ENCODE results near the gene VIPAS39.
"Not testable (repeated sequence)": the region's sequence is repeated elsewhere in the genome, so short reads cannot be mapped to it uniquely, and the experiment has no call there.

Gene VIPAS39

DNA sequence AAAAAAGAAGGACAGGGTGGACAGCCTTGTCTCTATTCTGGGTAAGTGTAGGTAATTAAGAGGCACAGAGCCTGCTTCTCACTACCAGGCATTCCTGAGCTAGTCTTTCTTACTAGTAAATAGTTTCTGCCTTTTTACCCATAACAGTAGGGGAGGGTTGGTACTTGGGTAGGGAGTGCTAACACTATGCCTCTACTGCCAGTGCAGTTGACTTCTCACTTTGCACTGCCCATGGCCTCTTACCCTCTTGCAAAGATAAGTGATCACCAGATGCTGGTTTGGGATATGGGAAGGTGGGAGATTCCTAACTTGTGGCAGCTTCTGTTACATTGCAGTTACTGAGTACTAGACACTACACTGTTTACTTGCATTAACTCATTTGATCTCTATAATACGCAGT is 12.1 kb upstream of the VIPAS39 start:
- no peak for DNase-seq

DNA sequence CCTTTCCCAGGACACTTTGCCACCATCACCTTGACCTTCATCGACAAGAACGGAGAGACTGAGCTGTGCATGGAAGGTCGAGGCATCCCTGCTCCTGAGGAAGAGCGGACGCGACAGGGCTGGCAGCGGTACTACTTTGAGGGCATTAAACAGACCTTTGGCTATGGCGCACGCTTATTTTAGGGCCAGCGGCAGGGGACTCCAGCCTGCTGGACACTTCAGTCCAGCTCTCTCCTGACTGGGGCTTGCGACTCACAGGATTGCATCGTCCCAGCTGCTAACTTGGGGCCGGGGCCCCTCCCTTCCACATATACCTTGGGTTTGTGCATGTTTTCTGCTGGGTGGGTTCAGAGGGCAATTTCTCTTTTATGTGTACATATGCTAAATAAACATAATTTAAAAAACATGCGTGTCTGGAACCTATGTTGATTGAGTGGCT is 11.7 kb upstream of the VIPAS39 start:
- DNase-seq: no peak

DNA sequence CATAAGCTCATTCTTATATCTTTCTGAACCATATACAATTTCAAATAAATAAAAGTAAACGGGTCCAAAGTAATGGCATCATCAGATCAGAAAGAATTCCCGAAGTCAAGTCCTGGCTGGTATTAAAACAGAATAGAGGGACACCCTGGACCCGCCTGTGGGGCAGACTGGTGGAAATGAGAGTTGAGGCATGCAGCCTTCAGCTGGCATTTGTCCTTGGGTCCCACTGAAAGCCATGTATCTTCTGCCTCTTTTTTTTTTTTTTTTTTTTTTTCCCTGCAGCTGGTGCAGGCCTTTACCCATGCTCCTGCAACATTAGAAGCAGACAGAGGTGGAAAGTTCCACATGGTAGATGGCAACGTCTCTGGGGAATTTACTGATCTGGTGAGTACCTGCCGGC is 10.4 kb upstream of the VIPAS39 start:
- no peak for DNase-seq

DNA sequence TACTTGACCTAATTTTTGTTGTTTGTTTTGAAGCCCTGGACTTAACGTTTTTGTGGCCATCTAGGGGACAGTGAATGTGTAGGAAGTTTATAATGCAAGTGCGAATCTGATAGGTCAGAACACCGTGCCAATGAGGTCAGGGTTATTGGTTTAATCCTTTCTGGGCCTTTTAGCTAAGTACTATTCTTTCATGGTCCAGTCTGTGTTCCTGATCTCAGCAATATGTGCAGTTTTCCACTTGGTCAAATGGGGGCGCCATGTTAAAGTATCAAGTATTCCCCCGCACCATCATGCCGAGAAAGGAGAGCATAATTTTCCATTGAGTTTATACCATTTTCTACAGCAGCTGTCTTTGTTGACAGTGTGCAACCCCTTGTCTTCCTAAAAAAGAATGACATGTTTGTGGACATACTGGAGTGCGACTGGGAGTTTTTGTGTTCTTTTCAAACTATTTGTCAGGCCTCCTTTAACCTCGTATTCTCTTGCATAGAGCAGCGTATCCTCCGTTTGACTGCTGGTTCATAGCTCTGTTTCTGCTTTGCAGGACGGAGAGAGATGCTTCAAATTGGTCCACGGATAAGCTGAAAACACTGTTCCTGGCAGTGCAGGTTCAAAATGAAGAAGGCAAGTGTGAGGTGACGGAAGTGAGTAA is 1.8 kb upstream of the VIPAS39 start:
- DNase-seq: peak; percentile 77

DNA sequence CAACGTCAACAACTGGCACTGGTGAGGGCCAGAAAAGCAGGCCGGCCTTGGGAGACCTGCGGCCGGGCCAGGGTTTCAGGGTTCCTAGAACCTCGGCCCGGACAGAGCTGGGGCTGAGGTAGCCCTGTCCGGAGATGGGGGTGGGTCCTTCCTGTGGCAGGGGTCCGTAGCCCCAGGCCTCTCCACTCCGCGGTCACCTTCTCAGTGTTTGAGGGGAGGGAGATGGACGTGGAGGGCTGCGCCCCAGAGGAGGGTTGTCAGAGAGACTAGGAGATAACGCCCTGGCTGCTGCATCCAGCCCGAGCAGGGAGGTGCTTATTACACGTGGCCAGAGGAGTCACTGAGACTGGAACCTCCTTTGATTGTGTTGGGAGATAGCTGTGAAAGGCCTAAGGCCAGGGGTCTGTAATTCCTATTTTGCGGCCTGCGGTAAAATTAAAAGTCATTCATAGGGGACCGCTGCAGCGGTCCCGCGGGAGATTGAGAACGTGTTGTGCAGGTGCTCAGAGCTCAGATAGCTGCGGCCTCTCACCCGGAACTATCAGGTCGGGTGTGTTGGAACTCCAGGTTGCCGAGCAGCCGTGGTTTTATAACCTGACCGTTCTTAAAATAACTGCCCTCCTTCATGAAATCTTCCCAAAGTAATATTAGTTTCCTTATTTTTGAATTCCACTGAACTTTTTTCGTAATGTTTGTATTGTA is 999 bp upstream of the VIPAS39 start:
- peak; percentile 51 for DNase-seq

DNA sequence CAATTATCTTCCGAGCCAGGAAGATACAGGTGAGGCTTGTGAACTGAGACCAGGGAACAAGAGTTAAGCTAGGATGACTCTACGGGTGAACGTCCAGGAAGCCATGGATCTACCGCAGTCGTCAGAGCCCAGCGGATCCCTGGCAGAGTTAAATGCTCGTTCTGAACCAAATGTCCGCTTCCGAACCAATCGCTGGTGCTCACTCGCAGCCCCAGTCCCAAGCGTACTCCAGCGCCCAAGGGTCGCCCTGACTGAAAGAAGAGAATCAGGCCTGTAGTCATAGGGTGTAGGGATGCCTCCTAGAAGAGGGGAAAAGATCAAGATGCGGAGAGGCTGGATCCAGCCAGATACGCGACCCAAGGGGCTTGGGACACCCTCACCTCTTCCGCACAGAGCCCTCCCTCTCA is 283 bp downstream of the VIPAS39 start:
- no peak for DNase-seq

DNA sequence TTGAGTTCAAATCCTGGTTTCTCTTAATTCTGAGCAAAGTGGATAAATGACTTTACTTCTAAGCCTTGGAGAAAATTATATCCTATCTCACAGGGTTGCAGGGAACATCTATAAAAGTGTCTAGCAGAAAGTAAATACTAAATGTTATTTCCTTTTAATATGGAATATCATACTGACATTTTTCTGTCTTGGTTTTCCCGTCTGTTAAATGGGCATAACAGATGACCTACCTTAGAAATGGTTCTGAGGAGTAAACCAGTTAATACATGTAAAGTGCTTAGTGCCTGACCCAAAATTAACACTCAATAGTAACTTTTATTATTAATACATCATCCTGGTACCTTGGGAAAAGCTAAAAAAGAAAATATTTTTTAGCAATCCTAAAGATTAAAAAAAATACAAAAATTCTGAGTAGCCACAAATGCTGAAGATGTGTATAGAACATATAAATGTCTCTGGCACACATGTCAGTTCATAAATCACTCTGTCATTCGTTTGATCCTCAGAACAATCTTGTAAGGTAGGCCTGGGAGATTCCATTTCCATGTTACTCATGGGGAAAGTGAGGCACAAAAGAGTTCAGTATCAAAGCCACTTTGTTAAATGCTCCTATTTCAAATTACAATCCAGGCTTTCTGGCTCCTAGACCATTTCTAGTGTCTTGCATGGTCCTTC is 1.3 kb downstream of the VIPAS39 start:
- DNase-seq: no peak

DNA sequence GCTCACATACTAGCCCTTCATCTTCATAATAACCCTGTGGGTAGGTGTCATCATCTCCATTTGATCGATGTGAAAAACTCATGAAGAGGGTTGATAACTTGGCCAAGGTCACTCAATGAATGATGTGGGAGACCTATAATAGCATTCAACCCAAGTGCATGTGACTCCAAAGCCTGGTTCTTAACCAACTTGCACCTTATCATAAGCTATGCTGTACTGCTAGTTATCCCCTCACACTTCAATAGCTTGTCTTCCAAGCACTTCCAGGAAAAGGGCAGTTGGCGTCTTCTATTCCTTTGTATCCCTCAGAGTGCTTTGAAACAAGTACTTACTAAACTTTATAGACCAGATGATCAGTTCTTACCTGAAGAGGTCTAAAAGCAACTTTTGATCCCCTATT is 15.2 kb downstream of the VIPAS39 start:
- no peak for DNase-seq

DNA sequence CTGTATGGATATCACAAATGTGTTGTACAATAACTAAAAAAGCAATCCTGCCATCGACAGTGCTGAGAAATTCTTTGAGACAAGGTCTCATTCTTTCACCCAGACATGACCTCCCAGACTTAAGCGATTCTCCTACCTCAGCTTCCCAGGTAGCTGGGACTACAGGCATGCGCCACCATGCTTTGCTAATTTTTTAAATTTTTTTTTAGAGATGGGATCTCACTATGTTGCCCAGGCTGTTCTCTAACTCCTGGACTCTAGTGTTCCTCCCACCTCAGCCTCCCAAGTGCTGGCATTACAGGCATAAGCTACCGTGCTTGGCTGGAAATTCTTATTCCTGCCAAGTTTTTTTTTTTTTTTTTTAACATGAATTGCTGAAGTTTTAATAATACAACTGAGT is 17.5 kb downstream of the VIPAS39 start:
- no peak for DNase-seq

DNA sequence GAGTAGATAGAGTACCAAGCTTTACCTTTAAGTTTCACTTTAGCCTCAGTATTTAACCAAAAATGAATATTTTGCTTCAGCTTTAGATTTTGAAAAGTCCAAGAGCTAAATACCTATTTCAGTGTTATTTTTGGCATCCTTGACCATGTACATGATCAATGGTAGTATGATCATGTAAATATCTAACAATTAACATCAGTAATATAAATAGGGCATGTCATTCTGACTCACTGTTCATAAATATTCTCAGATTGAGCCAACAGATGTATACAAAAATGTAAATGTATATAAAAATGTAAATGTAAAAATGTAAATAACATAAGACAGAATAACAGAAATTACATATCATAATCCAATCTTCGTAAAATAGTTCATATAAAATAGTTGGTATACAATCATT is 18.8 kb downstream of the VIPAS39 start:
- no peak for DNase-seq

DNA sequence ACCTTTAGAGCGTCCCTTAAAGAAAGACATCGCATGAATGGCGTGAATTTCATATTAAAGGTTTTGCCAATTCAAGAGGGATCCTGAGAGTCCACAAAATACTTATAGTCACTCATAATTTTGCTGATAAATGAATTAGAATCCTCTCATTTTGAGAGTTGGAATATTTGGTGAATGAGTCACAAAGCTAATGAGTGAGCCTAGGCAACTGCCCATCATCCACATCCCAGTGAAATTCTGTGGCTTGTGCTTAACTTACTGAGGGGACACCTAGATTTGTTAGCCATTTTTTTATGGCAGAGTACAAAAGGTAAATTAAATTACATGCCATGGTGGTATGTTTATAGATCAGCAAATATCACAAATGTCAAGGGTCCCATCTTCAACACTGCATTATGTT is 21.4 kb downstream of the VIPAS39 start:
- peak; percentile 48 for DNase-seq

DNA sequence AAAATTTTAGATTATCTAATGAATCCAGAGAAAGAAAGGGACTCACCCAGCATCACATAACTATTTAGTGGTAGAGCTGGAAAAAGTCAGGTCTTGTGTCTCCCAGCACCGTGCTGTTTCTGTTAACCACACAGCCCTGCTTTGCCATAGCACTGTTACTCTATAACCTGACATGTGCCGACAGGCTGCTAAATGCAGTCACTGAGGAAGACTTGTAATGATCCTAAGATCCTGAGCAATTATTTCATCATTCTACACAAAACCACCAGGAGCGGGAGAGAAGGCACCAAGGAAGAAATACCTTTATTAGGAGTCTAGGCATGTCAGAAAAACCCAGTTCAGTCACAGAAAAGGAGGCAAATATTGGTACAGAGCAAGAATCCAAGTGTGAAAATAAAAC is 31.0 kb downstream of the VIPAS39 start:
- no peak for DNase-seq

DNA sequence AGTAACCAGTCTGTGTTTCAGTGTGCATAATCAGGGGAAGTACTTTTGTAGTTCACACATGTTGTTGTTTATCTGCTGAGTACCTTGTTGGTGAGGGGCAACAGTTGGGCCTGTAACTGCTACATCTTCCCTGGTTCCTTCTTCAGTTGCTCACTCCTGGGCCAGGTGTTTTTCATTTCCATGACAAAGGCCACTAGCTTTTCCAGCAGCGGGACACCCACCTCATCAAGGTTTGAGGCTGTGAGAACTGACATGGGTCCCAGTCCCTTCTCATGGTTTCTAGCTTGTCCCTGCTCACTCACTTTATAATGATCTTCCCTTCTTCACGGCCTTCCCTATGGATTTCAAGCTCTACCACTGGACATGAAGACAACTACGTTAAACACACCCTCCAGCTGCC is 32.5 kb downstream of the VIPAS39 start:
- DNase-seq: no peak

DNA sequence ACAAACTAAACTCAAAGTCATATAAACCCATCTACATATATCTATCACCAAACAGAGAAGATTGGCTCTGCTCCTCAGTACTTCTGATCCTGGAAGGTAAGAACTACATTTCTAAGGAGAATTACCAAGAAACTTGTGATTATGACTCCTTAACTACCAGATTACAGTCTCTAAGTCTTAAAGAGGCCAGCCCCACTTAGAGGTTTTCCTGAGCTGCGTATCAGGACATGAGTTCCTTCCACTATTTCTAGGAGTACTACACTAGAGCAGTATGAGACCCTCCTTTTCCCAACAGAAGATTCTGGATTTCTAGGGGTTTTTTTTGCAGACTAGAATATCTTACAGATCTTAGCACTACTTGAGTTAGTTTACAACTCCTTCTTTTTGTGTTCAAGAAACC is 34.0 kb downstream of the VIPAS39 start, which contains the start of gene NOXRED1:
Gene NOXRED1, minus strand, starts transcription at position 101 of the 400 bp plus-strand sequence. CDS start 634 bp downstream, outside the sequence.
- no peak for DNase-seq

DNA sequence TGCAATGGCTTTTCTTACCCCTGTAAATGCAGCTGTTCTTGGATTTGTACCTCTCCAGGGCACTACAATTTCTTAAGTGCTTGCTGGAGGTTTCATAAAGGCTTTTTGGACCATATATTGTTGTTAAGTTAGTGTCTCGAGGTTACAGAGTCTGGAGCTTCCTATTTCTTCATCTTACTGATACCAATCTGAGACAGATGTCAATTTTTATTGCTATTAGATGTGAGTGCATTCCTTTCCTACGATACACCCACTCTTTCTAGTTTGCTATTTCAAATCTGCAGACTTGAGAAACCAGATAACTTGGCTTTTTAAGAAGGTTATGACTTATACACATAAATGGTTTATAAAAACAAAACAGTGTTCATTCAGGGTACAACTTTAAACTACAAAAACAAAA is 36.2 kb downstream of the VIPAS39 start:
- DNase-seq: peak; percentile 50

DNA sequence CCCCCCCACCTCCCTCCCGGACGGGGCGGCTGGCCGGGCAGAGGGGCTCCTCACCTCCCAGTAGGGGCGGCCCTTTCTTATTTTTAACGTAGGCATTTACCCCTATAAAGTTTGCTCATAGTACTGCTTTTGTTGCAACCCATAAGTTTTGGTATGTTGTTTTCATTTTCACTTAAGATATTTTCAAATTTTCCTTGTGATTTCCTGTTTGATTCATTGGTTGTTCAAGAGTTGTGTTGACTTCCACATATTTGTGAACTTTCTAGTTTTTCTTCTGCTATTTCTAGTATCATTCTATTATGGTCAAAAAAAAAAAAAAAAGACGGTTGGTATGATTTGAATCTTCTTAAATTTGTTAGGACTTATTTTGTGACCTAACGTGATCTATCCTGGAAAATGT is 40.6 kb downstream of the VIPAS39 start:
- no peak for DNase-seq

DNA sequence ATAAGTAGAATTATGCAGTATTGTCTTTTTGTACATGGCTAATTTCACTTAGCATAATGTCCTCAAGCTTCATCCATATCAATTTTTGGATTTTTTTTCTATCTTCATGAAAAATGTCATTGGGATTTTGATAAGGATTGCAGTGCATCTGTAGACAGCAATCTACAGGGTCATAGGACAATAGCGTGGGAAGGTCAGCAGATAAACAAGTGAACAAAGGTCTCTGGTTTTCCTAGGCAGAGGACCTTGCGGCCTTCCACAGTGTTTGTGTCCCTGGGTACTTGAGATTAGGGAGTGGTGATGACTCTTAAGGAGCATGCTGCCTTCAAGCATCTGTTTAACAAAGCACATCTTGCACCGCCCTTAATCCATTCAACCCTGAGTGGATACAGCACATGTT is 41.3 kb downstream of the VIPAS39 start:
- not testable (repeated sequence) for DNase-seq

DNA sequence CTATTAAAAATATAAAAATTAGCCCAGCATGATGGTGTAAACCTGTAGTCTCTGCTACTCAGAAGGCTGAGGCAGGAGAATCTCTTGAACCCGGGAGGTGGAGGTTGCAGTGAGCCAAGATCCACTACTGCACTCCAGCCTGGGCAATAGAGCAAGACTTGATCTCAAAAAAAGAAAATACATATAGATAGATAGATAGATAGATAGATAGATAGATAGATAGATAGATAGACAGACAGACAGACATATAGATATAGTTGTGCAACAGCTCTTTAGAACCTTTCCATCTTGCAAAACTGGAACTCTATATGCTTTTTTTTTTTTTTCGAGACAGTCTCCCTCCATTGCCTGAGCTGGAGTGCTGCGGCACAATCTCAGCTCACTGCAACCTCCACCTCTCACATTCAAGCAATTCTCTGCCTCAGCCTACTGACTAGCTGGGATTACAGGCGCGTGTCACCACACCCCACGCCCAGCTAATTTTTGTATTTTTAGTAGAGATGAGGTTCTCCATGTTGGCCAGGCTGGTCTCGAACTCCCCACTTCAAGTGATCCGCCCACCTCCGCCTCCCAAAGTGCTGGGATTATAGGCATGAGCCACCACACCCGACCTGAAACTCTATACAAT is 41.9 kb downstream of the VIPAS39 start:
- not testable (repeated sequence) for DNase-seq

DNA sequence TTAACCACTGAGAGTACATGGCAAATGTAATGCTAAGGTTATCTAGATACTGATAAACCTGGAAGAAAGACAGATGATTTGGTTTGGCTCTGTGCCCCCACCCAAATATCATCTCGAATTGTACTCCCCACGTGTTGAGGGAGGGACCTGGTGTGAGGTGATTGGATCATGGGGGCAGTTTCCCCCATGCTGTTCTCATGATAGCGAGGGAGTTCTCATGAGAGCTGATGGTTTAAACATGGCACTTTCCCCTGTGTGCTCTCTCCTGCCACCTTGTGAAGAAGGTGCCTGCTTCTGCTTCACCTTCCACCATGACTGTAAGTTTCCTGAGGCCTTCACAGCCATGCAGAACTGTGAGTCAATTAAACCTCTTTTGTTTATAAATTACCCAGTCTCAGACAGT is 48.3 kb downstream of the VIPAS39 start:
- DNase-seq: peak; percentile 6

DNA sequence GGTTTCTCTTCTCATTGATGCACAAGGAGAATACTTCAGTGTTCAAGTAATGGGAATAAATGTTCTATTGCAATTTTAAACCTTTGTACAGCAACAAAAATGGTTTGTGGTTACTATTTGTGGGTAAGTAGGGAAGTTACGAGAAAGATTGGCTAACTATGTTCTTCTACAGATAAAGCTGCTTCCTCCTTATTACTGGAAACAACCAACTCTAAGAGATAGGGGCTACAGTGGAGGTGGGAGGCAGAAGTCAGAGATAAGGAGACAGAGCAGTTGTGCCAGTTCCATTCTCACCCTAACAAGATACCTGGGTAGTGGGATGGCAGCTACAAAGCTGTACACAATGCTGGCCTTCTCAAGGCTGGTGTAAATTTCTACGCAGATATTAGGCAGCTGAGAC is 50.2 kb downstream of the VIPAS39 start:
- DNase-seq: no peak

DNA sequence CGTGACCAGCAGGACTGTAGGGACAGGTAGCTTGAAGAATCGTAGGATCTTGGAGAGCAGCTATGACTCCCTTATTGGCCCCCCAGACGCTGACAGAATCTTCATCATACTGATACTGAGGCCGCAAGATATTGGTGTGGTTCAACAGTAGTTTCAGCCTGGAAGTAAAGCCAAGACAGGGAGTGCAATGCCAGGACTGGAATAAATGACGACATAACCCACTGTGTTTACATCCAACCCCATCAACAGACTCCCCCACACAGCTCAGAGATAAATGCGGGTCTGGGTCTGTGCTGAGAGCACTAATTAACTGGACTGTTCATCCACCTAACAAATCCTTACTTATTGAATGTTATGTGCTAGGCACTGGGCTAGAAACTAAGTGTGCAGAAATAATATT is 50.7 kb downstream of the VIPAS39 start:
- no peak for DNase-seq

DNA sequence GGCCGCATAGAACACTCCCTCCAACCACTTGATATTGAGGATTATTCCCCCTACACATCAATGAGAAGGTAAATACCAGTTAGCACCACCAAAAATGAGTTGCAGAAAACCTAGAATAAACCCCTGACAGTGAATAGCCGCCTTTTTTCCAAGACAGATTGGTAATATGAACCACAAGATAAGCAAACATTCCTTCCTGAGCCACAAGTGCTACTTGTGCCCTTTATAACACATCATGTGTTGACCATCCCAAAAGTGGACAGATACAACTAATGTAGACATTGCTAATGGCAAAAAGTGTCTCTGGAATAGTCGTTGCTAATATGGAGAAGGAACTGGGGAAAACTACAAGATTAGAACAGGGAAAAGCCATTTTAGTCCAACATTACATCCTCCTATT is 51.3 kb downstream of the VIPAS39 start:
- DNase-seq: no peak

DNA sequence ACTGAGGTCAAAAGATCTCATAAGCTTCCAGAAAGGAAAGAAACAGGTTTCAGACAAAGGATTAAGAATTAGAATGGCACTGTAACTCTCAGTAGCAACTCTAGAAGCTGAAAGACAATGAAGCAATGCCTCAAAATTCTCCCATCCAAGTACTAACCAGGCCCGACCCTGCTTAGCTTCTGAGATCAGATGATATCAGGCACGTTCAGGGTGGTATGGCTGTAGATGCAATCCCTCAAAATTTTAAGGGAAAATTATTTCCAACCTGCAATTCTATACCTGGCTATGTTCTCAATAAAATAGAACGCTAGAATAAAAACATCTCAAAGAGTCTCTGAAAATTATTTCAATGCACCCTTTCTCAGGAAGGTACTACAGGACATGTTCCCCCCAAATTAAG is 53.6 kb downstream of the VIPAS39 start:
- DNase-seq: no peak

DNA sequence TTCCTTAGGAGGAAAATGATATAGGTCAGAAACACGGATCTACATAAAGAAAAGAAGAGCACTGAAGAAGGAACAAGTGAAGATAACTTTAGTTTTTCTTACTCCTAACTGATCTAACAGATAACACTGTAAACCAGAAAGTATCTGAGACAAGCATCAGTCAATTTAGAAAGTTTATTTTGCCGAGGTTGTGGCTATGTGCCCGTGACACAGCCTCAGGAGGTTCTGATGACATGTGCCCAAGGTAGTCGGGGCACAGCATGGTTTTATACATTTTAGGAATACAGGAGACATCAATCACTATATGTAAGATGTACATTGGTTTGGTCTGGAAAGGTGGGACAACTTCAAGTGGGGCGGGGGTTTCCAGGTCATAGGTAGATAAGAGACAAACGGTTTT is 57.2 kb downstream of the VIPAS39 start:
- no peak for DNase-seq
